ENCODE results near the gene ITGA11. TPM values are rescaled to one million over a fixed set of nuclear protein-coding genes. Genes with fewer than 3 reads are reported as not detected.

Gene ITGA11
- total RNA-seq, 2 experiments from 2014 or later = under 0.01 TPM; not detected in 1

DNA sequence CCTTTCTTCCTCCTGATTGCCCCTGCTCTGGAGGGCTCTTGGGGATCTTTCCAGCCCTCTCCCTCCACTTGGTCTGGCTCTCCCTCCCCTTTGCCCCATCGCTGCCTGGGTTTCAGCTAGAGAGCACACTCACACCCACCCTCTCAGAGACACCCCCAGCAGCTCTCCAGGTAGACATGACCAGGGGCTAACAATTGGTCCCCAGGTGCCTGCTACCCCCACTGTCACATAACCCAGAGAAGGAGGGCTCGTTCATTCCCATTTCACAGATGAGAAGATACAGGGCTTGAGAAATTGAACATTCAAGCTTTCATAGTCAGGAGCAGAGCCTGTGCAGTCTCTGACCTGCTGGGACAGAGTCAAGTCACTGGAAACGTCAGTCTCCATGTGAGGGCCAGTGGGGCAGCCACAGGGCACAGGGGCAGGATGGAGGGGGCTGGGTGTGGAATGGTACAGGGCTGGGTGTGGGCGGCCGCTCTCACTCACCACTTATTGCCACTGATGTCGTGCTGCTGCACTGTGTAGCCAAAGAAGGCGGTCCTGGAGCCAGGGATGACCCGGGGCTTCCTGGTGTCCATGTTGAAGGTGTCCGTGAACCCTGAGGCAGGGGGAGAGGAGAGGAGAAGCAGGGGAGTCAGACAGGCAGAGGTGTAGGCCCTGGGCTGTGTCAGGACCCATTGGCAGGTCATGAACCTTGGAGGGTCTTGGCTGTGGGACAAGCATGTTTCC is 29.4 kb downstream of the ITGA11 start:
- Histone ChIP-seq H3K79me2 (ENCODE audit: insufficient read depth, low read depth, low read length) (no peaks in the 10 kb centered on the region), H3K4me3 (ENCODE audit: low read depth, low read length, poor library complexity, severe bottlenecking) (no peak overlapping the region), H4K20me1 (ENCODE audit: insufficient read depth, low read length) (no peaks in the 10 kb centered on the region), H3K9me3 (ENCODE audit: low read length) (no peaks in the 10 kb centered on the region), H3K36me3 (ENCODE audit: insufficient read depth, low read length) (no peaks in the 10 kb centered on the region), H3K27ac (ENCODE audit: low read depth, low read length, poor library complexity, severe bottlenecking) (no peak overlapping the region), H2AFZ (ENCODE audit: low read length) (no peak overlapping the region), H3K9me2 (ENCODE audit: insufficient read depth, low read length) (no peaks in the 10 kb centered on the region), H3K4me2 (ENCODE audit: low read length) (no peak overlapping the region), H3K4me1 (ENCODE audit: insufficient read depth, low read length, poor library complexity, severe bottlenecking) (no peaks in the 10 kb centered on the region)
- ChIA-PET CTCF (ENCODE audit: unreplicated experiment) (no interaction called here), POLR2A (no interaction called here)
- BruUV-seq (replicated peaks) = no TSS peak
- intact Hi-C loops (cut with micrococcal nuclease; ENCODE audit: unreplicated experiment) = no loop called here
- TF ChIP-seq EZH2phosphoT487 (IDR thresholded peaks at IDR 0.05; ENCODE audit: borderline replicate concordance, low read depth, low read length) = no peak
- TF ChIP-seq, protein P1, sequence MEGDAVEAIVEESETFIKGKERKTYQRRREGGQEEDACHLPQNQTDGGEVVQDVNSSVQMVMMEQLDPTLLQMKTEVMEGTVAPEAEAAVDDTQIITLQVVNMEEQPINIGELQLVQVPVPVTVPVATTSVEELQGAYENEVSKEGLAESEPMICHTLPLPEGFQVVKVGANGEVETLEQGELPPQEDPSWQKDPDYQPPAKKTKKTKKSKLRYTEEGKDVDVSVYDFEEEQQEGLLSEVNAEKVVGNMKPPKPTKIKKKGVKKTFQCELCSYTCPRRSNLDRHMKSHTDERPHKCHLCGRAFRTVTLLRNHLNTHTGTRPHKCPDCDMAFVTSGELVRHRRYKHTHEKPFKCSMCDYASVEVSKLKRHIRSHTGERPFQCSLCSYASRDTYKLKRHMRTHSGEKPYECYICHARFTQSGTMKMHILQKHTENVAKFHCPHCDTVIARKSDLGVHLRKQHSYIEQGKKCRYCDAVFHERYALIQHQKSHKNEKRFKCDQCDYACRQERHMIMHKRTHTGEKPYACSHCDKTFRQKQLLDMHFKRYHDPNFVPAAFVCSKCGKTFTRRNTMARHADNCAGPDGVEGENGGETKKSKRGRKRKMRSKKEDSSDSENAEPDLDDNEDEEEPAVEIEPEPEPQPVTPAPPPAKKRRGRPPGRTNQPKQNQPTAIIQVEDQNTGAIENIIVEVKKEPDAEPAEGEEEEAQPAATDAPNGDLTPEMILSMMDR (conservative IDR thresholded peaks at IDR 0.05; ENCODE audit: low read length) = no peak
- DNase-seq (ENCODE audit: low spot score) = no peak

DNA sequence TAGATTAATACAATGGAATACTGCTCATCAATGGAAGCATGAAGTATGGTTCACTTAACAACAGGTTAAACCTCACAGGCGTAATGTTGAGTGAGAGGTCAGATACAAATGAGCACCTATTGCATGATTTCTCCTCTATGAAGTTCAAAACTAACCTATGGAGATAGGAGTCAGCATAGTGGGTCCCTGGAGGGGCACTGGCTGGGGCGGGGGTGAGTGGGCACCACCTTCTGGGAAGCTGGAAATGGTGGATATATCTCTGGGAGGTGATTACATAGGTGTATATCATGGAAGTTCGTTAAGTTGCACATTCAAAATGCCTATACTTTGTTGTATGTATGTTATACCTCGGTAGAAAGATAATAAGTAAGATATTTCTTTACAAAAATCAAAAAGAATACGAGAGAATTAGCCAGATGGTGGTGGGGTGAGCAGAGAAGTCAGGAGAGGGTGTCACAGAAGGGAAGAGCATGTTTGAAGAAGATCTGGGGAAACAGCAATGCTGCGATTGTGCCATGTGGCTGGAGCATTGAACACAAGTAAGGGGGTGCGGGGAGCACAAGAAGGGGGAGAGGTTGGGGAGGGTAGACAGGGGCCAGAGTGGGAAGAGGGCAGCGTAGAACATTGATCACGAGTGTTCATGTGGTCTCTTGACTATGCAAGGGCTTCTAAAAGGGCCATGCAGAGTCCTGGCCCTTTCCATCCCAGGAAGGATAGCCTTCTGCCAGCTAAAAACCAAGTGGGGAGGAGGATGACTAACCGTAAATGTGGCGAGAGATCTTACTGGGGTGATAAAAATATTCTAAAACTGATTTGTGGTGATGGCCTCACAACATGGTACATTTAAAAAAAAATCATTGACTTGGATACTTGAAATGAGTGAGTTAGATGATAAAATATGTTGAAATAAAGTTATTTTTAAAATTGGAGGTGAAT is 30.2 kb downstream of the ITGA11 start:
- ChIA-PET CTCF (ENCODE audit: unreplicated experiment) (no interaction called here), POLR2A (no interaction called here)
- Histone ChIP-seq H3K4me1 (ENCODE audit: insufficient read depth, low read length, poor library complexity, severe bottlenecking) (no peaks in the 10 kb centered on the region), H3K9me2 (ENCODE audit: insufficient read depth, low read length) (no peaks in the 10 kb centered on the region), H4K20me1 (ENCODE audit: insufficient read depth, low read length) (no peaks in the 10 kb centered on the region), H3K4me2 (ENCODE audit: low read length) (no peak overlapping the region), H3K27ac (ENCODE audit: low read depth, low read length, poor library complexity, severe bottlenecking) (no peak overlapping the region), H3K4me3 (ENCODE audit: low read depth, low read length, poor library complexity, severe bottlenecking) (no peak overlapping the region), H3K79me2 (ENCODE audit: insufficient read depth, low read depth, low read length) (no peaks in the 10 kb centered on the region), H2AFZ (ENCODE audit: low read length) (no peak overlapping the region), H3K9me3 (ENCODE audit: low read length) (no peaks in the 10 kb centered on the region), H3K36me3 (ENCODE audit: insufficient read depth, low read length) (no peaks in the 10 kb centered on the region)
- intact Hi-C loops (cut with micrococcal nuclease; ENCODE audit: unreplicated experiment) = no loop called here
- TF ChIP-seq, protein P1 (conservative IDR thresholded peaks at IDR 0.05; ENCODE audit: low read length) = no peak
- TF ChIP-seq EZH2phosphoT487 (IDR thresholded peaks at IDR 0.05; ENCODE audit: borderline replicate concordance, low read depth, low read length) = no peak
- no TSS peak for BruUV-seq (replicated peaks)
- DNase-seq (ENCODE audit: low spot score) = no peak
